ENCODE measurements around the gene PLXNA4.

DNA sequence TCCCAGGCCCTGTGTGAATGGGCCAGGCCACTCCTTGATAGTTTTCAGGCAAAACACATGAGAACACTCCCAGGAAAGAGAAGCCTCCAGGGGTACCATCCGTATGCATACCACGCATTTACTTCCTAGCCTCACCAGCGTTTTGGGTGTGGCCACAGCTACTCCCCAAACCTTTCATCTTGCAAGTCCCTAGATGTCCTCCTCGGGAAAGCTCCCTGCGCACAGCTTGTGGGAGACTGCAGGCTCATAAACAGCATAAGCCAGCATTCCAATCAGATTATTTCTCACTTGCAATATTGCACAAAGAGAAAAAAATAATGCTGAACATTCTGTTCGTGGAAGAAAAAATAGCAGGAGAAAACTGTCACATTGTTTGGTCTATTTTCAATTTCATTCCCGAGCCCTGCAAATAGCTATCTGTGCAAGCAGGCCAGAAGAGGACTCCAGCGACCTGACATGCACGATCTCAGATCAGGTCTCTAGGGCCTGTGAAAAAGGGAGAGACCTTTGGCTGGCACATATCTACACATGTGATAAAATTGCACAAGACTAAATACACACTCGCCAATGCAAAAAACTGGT, 175.6 kb downstream of the PLXNA4 start:
- TF ChIP-seq POLR2A (IDR thresholded peaks at IDR 0.05; ENCODE audit: low read depth, low read length) (no peak), POLR2AphosphoS5 (IDR thresholded peaks at IDR 0.05; ENCODE audit: low read depth, low read length) (no peak)

All from GM12892 (cell line).